ENCODE measurements around the gene CSPG4. TPM values are rescaled to one million over a fixed set of nuclear protein-coding genes. Genes with fewer than 3 reads are reported as not detected.

The CSPG4 gene
- total RNA-seq, 1 experiment from 2014 or later = 2.0 TPM

DNA sequence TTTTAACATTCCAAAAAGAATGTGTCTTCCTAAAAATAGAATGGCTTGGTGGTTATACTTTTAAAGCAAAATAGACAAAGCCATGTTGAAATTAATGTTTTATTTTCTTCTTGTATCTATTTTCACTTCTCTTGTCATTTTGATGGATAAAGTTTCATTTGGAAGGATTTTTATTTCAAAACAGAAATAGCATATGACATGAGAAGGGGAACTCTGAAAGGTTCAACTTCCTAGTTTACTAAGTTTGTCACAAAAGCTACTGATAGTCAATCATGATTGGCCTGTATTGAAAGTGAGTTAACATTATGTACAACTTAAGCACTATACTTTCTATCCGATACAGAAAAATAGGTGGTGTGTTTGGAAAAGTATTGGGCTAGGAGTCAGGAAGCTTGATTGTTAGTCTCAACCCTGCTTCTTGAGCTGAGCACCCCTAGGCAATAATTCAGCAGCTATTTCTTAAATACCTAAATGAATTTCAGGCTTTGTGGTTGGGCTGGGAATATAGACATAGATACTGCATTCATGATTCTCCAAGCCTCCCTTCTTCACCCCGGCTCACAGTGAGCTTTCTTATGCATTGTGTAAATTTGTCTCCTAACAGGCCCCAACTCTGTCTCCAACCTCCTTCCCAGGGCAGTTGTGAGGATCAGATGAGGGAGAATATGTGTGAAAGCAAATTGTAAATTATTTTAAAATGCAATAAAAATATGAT lies 46.9 kb upstream of the CSPG4 start:
- no peak overlapping the region for H3K9ac ChIP-seq (ENCODE audit: extremely low read depth, insufficient read length, low read length)
- no peak overlapping the region for H4K5ac ChIP-seq (ENCODE audit: insufficient read length, low read depth, low read length)
- H4K20me1 ChIP-seq (ENCODE audit: control insufficient read depth, insufficient read depth, insufficient read length) = no peaks in the 10 kb centered on the region
- no CpG with 5 or more reads among the region's 2 CpGs for WGBS (ENCODE audit: extremely low coverage, insufficient read length, low lambda C conversion rate)
- DNase-seq = no peak
- no peak overlapping the region for H3K27ac ChIP-seq (ENCODE audit: insufficient read length, low read depth, low read length)
- no peaks in the 10 kb centered on the region for H3K9me3 Mint-ChIP-seq
- no peak overlapping the region for H2BK5ac ChIP-seq (ENCODE audit: insufficient read length, low read length)
- no peak overlapping the region for H2AK5ac ChIP-seq (ENCODE audit: insufficient read length, low read length)
- no peaks in the 10 kb centered on the region for H3K79me2 ChIP-seq (ENCODE audit: insufficient read depth, low read length)
- H2AFZ ChIP-seq (ENCODE audit: low read length) = no peak overlapping the region
- H3K27me3 Mint-ChIP-seq (ENCODE audit: low read depth) = no peaks in the 10 kb centered on the region; the same call in none of the 2 replicates
- H3K4ac ChIP-seq (ENCODE audit: low read depth, low read length) = no peak overlapping the region
- H4K91ac ChIP-seq (ENCODE audit: insufficient read length, low read depth, low read length) = no peak overlapping the region
- H3K27me3 ChIP-seq (ENCODE audit: insufficient read depth, low read length) = no peaks in the 10 kb centered on the region
- peaks cover 22 to 27% of the 10 kb centered on the region in 2 experiments for H3K4me1 Mint-ChIP-seq
- peak overlapping the region; percentile 83; a peak in 3 of 5 replicates for H3K4me3 Mint-ChIP-seq
- H3K4me2 ChIP-seq (ENCODE audit: insufficient read depth, insufficient read length, low read length) = no peak overlapping the region
- no peak overlapping the region for H2BK120ac ChIP-seq (ENCODE audit: low read depth, low read length, poor library complexity, severe bottlenecking)
- no peaks in the 10 kb centered on the region for H3K36me3 Mint-ChIP-seq (ENCODE audit: insufficient read depth in 1 of 3, low read depth in 3 of 3)
- no peak overlapping the region for H4K8ac ChIP-seq (replicated peaks; ENCODE audit: insufficient read length, low read depth, low read length)
- no peak overlapping the region for H3K18ac ChIP-seq (ENCODE audit: insufficient read length, low read depth, low read length)
- TF ChIP-seq, protein P1, sequence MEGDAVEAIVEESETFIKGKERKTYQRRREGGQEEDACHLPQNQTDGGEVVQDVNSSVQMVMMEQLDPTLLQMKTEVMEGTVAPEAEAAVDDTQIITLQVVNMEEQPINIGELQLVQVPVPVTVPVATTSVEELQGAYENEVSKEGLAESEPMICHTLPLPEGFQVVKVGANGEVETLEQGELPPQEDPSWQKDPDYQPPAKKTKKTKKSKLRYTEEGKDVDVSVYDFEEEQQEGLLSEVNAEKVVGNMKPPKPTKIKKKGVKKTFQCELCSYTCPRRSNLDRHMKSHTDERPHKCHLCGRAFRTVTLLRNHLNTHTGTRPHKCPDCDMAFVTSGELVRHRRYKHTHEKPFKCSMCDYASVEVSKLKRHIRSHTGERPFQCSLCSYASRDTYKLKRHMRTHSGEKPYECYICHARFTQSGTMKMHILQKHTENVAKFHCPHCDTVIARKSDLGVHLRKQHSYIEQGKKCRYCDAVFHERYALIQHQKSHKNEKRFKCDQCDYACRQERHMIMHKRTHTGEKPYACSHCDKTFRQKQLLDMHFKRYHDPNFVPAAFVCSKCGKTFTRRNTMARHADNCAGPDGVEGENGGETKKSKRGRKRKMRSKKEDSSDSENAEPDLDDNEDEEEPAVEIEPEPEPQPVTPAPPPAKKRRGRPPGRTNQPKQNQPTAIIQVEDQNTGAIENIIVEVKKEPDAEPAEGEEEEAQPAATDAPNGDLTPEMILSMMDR (conservative IDR thresholded peaks at IDR 0.05) = no peak
- no peak overlapping the region for H2BK20ac ChIP-seq (ENCODE audit: low read depth, low read length, poor library complexity, severe bottlenecking)
- no peak overlapping the region for H3K56ac ChIP-seq (ENCODE audit: insufficient read length, low read depth, low read length)
- no peak overlapping the region for H3K23ac ChIP-seq (ENCODE audit: insufficient read length, low read depth, low read length)
- no peaks in the 10 kb centered on the region; the same call in 1 of the 2 replicates for H3K4me1 ChIP-seq (ENCODE audit: insufficient read depth, low read length)
- H3K27ac Mint-ChIP-seq = no peak overlapping the region
- H2BK12ac ChIP-seq (ENCODE audit: insufficient read length, low read depth, low read length) = no peak overlapping the region
- no peaks in the 10 kb centered on the region for H3K79me1 ChIP-seq (ENCODE audit: insufficient read depth, low read depth, low read length, poor library complexity, severe bottlenecking)
- no peak overlapping the region for H2BK15ac ChIP-seq (ENCODE audit: low read depth, low read length)
- H3K14ac ChIP-seq (ENCODE audit: insufficient read depth, low read length) = no peak overlapping the region
- no peaks in the 10 kb centered on the region for H3K9me3 ChIP-seq (ENCODE audit: control insufficient read depth, low read depth, low read length)
- peaks cover 7% of the 10 kb centered on the region for H3K23me2 ChIP-seq (ENCODE audit: insufficient read length, low read depth, low read length, poor library complexity, severe bottlenecking)
- H3T11ph ChIP-seq (ENCODE audit: low read length) = no peak overlapping the region

Data from H9 (cell line).